Endodermal cell (in vitro differentiated cells): ENCODE results near the gene DCTN4. TPM values are rescaled to one million over a fixed set of nuclear protein-coding genes. Genes with fewer than 3 reads are reported as not detected.

Experiments used
- DNase-seq: peaks from one replicate; pipeline ENCODE4 v3.0.0-alpha.2; 2017
- H3K27ac ChIP-seq: 2 replicates; pipeline ENCODE4 v1.5.1; 2013; ENCODE audit warnings: mild to moderate bottlenecking, low read depth, low read length, moderate library complexity
- H3K27me3 ChIP-seq: 2 replicates; pipeline ENCODE4 v1.6.1; 2013; ENCODE audit warnings: mild to moderate bottlenecking, low read length, moderate library complexity; ENCODE audit not compliant: insufficient read depth, control insufficient read depth, poor library complexity, severe bottlenecking
- H3K36me3 ChIP-seq: 2 replicates; pipeline ENCODE4 v1.7.0; 2013; ENCODE audit warnings: mild to moderate bottlenecking, low read length, moderate library complexity; ENCODE audit not compliant: control insufficient read depth, insufficient read depth
- H3K4me1 ChIP-seq: one replicate; pipeline ENCODE4 v1.7.0; 2013; ENCODE audit warnings: low read length; ENCODE audit not compliant: control insufficient read depth, insufficient read depth
- H3K4me3 ChIP-seq: 2 replicates; pipeline ENCODE4 v1.5.1; 2013; ENCODE audit warnings: mild to moderate bottlenecking, low read length, moderate library complexity
- H3K9ac ChIP-seq: 2 replicates; pipeline ENCODE4 v1.6.1; 2013; ENCODE audit warnings: mild to moderate bottlenecking, low read length, moderate library complexity; ENCODE audit not compliant: poor library complexity, severe bottlenecking; ENCODE audit errors: extremely low read depth
- H3K9me3 ChIP-seq: 2 replicates; pipeline ENCODE4 v1.6.1; 2013; ENCODE audit warnings: mild to moderate bottlenecking, low read length, moderate library complexity; ENCODE audit not compliant: control insufficient read depth
- H3K27ac Mint-ChIP-seq: 2 replicates; pipeline ENCODE4 v1.8.0; 2020; ENCODE audit warnings: mixed read lengths
- H3K27me3 Mint-ChIP-seq: 2 replicates; pipeline ENCODE4 v1.8.0; 2021; ENCODE audit warnings: mild to moderate bottlenecking, mixed read lengths; ENCODE audit not compliant: insufficient read depth
- H3K36me3 Mint-ChIP-seq: 2 replicates; pipeline ENCODE4 v1.8.0; 2020; ENCODE audit warnings: low read depth, mixed read lengths
- H3K4me1 Mint-ChIP-seq: 2 replicates; pipeline ENCODE4 v1.8.0; 2020; ENCODE audit warnings: mixed read lengths
- H3K4me3 Mint-ChIP-seq: 2 replicates; pipeline ENCODE4 v1.8.0; 2020; ENCODE audit warnings: mild to moderate bottlenecking, moderate library complexity, mixed read lengths
- H3K9me3 Mint-ChIP-seq: 2 replicates; pipeline ENCODE4 v1.8.0; 2020; ENCODE audit warnings: mild to moderate bottlenecking, mixed read lengths
- CTCF ChIP-seq: fragments of 200-600 bp; sonication (generic); conservative IDR thresholded peaks from 2 replicates; pipeline ENCODE4 v1.5.0; 2021; ENCODE audit warnings: antibody characterized with exemption, mild to moderate bottlenecking
- WGBS, 2 experiments: methylation state at CpG; one replicate each; pipeline versions ENCODE4 v1.1.5 to v1.1.7; 2013; ENCODE audit warnings: missing lambda C conversion rate in 2 of 2, mixed read lengths in 1 of 2; ENCODE audit not compliant: insufficient coverage in 1 of 2, insufficient read length in 1 of 2; 5-methylcytosine and 5-hydroxymethylcytosine counted together
- total RNA-seq, 2 donors: library from RNA; stranded (reverse); fragmentation: NEBNext Ultra II Directional in 1 of 2; extraction: Animal tissue kit (Norgen Biotek cat#: 25700) in 1 of 2; gene quantifications; 2 replicates in 1 of 2; 3 replicates in 1 of 2; pipeline ENCODE4 v1.2.1, GENCODE V29; 2021

DCTN4 gene
- total RNA-seq, 2 donors from 2014 or later = 51.5 to 64.3 TPM

- H3K27ac ChIP-seq = peak overlapping the region; percentile 95
- Mint-ChIP-seq H3K27ac (no peak overlapping the region), H3K9me3 (peaks cover 12% of the 10 kb centered on the region), H3K36me3 (peaks cover 27% of the 10 kb centered on the region), H3K4me3 (no peak overlapping the region), H3K27me3 (peaks cover 5% of the 10 kb centered on the region), H3K4me1 (peaks cover 3% of the 10 kb centered on the region)
- WGBS, 2 experiments = 71 to 89% methylated on average over 3 to 4 of the region's 4 CpGs
- H3K4me3 ChIP-seq = peak overlapping the region; percentile 91
- peaks cover 11% of the 10 kb centered on the region for H3K9me3 ChIP-seq
- TF ChIP-seq CTCF = no peak
- H3K27me3 ChIP-seq = no peaks in the 10 kb centered on the region
- H3K36me3 ChIP-seq = peaks cover 30% of the 10 kb centered on the region
- H3K4me1 ChIP-seq = no peaks in the 10 kb centered on the region
- no peak for DNase-seq
- peak overlapping the region; percentile 63 for H3K9ac ChIP-seq
Observed at GRCh38 chr5:150759334-150759583, 442 bp upstream of the DCTN4 start.

GRCh38 chr5:150758203-150758530 is 650 bp downstream of the DCTN4 start:
- peaks cover 38% of the 10 kb centered on the region for H3K36me3 Mint-ChIP-seq
- peaks cover 3% of the 10 kb centered on the region for H3K4me1 Mint-ChIP-seq
- no peak overlapping the region for H3K4me3 Mint-ChIP-seq
- H3K9me3 Mint-ChIP-seq = peaks cover 12% of the 10 kb centered on the region
- DNase-seq = no peak
- no peaks in the 10 kb centered on the region for H3K4me1 ChIP-seq
- peaks cover 5% of the 10 kb centered on the region for H3K27me3 Mint-ChIP-seq
- H3K9me3 ChIP-seq = peaks cover 11% of the 10 kb centered on the region
- TF ChIP-seq CTCF = no peak
- peak overlapping the region; percentile 91 for H3K4me3 ChIP-seq
- 0 to 11% methylated on average over 1 to 12 of the region's 12 CpGs for WGBS, 2 experiments
- H3K27me3 ChIP-seq = no peaks in the 10 kb centered on the region
- peak overlapping the region; percentile 63 for H3K9ac ChIP-seq
- H3K36me3 ChIP-seq = peaks cover 41% of the 10 kb centered on the region
- peak overlapping the region; percentile 95 for H3K27ac ChIP-seq
- no peak overlapping the region for H3K27ac Mint-ChIP-seq

GRCh38 chr5:150757087-150757649 is 1.6 kb downstream of the DCTN4 start:
- no peak for DNase-seq
- peaks cover 49% of the 10 kb centered on the region for H3K36me3 ChIP-seq
- H3K9me3 ChIP-seq = peaks cover 11% of the 10 kb centered on the region
- no peak overlapping the region for H3K27ac Mint-ChIP-seq
- H3K36me3 Mint-ChIP-seq = peaks cover 45% of the 10 kb centered on the region
- H3K27ac ChIP-seq = no peak overlapping the region
- no peak overlapping the region for H3K4me3 Mint-ChIP-seq
- peaks cover 12% of the 10 kb centered on the region for H3K9me3 Mint-ChIP-seq
- WGBS, 2 experiments = 80 to 85% methylated on average over 1 of the region's 1 CpG
- H3K4me1 Mint-ChIP-seq = peaks cover 3% of the 10 kb centered on the region
- H3K27me3 Mint-ChIP-seq = peaks cover 2% of the 10 kb centered on the region
- H3K4me1 ChIP-seq = no peaks in the 10 kb centered on the region
- peak overlapping the region; percentile 63 for H3K9ac ChIP-seq
- peak overlapping the region; percentile 91 for H3K4me3 ChIP-seq
- no peak for TF ChIP-seq CTCF
- H3K27me3 ChIP-seq = no peaks in the 10 kb centered on the region
